HG02763 (cell line): ENCODE results near the gene PDE3A.

Source experiments
- ATAC-seq: cut with Tn5 transposase; IDR thresholded peaks from one replicate; pipeline ENCODE4 v1.9.1; 2021; ENCODE audit warnings: mild to moderate bottlenecking, moderate library complexity; ENCODE audit not compliant: unreplicated experiment

Gene PDE3A

DNA sequence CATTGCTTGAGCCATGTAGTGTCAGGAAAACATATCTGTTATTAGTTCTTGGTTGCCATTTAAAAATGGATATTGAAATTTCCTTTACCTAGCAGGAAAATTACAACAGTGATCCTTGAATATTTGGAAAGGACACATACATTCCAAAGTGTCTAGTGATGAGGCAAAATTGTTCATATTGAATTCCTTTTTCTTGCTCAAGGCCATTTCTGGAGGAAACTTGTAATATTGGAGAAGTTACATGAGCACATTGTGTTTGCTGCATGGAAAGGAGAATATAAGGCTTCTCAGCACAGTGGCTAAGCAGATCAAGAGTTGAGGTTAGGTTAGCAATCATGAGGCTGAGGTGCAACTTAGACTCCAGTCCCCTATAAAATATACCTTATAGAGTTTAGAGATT is 121.9 kb downstream of the PDE3A start:
- ATAC-seq, result no peak

DNA sequence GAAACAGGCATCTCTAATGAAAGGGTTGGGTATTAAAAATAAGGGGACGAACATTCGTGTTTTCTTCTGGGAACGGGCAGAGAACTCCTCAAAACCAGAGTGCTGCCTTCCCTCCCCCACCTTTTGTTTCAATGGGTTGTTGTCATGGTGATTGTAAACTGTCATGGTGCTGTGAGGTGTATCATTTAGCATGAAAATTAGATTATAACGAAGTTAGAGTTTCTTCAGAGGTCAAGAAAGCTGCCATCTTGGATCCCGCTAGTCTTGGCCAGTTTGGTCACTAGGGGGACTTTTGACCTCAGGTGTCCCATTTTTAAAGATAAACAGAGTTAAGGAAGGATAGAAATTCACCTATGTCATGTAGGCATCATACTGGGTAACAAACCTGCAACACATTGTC is 123.0 kb downstream of the PDE3A start:
- ATAC-seq, result no peak

DNA sequence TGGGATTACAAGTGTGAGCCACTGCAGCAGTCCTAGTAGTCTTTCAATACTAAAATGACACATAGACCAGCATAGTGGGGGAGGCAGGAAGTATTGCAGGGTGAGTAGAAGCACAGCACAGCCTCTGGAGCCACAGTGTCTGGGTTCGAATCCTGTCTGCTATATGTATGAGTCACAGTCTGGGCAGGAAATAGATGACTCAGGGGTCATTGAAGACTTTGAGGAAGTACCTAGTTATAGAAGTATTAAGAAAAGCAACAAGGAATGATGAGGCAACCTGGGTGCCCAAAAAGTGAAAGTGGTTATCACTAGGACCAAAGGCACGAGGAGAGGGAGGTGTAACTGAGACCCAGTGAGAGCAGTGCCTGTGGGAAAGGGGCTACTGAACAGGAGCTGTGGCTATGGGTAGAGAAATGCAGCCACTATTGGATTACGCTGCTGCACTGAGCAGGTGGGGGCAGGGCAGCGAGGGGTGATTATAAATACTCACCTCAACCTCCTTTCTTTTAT is 124.0 kb downstream of the PDE3A start:
- no peak for ATAC-seq

DNA sequence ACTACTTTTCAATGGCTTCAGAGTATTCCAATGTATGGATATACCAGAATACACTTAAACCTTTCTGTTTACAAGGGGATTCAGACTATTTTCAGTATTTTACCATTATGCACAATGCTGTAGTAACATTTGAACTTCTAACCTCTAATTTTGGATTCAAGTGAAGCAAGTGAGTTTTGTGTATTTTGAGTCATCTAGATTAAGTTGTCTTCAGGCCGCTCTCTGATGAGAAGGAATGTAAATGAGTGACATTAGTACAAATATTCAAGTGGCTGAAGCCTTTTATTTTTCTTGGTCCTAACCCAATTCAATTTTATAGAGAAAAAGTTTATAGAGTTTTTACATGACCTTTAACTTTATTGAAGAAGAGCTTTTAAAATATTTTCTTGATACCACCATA is 125.6 kb downstream of the PDE3A start:
- no peak for ATAC-seq

DNA sequence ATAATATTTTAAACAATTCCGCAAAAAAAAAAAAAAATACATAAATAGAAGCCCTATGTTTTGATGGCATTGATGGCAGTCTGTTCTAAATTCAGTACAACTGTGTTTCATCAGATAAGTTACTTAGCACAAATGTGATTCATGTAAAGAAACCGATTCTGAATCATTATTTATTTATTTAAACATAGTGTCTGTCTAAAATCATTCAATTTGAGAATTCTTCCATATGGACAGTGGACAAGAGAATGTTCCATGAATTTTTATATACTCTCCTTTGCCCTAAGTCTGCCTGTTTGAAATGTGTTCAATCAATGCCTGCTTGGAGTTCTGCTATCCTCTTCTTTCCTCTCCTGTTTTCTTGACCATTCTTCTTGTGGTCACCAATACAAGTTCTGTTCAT is 126.5 kb downstream of the PDE3A start:
- no peak for ATAC-seq

DNA sequence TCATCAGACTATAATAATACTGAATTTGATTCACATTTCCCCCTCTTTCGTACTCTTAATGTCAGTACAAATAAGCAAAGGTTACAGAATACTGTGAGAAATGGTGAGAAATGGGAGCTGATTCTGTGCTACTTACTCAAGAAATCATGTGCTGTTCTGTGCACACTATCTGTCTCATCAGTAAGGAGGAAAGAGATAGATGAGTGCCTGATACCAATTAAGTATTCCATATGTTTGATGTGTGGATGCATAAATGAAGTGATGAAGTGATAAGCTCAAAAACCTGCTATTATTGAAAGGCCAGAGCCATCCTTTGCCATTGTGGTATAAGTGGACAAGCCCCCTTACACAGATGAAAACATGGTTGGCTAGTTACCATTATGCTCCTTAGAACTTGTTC is 127.7 kb downstream of the PDE3A start:
- ATAC-seq, result no peak

DNA sequence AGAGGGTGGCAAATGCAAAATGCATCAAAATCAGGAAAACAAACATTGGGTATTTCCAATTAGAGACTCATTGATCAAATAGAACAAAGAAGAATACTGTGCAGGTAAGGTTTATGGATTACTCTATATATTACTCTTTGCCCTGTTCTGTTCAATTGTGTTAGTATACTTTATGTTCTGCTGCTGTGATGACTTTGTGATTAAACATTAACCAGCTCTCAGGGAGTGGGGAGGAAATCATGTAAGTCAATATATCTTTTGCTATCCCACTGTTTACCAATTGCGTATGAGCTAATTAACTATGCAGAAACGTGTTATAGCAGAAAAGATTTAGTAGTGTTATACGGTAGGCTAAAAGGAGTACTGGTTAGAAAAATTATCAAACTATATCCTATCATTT is 129.4 kb downstream of the PDE3A start:
- no peak for ATAC-seq

DNA sequence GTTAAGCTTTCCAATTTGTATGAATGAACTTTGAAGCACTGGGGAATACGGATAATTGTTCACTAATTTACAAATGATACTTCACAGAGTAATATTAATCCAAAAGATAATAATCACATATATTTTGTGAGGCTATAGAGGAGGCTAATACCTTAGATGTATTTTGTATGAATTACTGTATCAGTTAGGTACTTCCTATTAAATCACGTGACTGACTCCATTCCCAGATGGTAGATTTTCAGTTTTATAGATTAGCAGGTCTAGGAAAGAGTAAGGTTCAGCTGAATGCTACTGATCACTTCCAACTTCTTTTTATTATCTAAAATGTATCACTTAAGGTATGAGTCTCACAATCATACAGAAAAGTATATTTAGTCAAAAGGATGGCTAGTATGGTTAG is 133.6 kb downstream of the PDE3A start:
- ATAC-seq, result no peak

DNA sequence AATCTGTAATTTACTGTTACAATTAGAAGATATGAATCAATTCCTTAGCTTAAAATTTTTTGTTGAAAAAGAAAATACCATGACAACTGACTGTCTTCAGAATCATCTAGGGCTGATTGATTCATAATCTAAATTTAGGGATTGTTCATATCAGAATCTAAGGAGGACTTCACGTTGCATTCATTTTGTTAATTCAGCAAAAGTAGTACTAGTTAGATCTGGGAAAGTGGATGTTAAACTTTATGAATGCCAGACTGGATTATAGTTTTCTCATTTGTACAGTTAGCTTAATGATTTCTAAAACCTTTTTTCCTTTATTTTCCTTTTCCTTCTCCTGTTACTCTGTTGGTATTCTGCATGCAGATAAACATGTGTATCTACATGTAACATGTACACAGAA is 135.5 kb downstream of the PDE3A start:
- no peak for ATAC-seq

DNA sequence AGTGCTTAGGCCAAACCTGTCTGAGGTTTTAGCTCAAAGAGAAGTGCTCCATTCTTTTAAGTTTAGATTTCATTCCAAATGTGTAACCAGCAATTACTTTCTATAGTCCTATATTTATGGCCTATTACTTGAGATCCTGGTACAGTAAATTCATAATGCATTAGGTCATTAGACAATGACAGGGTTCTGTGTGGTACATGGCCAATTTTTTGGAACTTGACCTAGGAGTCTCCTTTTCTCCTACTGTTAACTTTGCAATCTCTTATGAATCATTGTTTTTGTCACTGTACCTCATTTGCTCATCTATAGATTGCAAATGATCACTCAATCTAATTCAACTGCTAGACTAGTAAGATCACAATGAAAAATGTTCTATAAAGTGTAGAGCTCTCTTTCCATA is 136.7 kb downstream of the PDE3A start:
- no peak for ATAC-seq

DNA sequence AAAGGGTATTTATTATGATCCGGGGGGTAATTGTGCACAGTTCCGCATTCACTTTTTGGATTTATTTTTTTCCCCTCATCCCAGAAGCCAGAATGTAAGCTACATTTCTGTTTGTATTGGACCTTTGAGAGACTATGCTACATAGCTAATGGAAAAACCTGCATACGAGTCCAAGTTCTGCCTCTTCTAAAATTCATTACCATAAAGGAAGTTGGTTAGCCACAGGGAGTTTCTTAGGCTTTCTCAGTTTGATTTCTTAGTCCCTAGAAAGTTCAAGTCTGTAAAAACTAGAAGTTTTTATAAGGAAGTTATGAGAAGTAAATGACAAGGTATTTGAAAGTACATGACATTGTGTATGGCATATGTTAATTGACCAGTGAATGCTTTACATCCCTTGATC is 138.7 kb downstream of the PDE3A start:
- no peak for ATAC-seq

DNA sequence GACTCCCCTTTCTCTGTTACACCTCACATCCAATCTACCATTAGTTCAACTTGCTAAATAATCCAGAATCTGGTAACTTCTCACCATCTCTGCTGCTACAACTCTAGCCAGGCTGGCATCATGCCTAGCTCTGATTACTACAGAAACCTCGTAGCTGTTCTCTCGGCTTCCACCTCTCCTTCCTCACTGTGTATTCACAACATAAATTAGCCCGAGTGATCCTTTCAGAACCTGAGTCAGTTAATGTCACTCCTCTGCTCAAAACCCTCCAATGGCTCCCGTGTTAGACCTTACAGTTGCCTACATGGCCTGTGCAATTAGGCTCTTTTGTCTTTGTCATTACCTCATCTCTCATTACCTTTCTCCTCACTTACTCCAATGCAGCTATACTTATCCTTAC is 139.4 kb downstream of the PDE3A start:
- ATAC-seq, result no peak

DNA sequence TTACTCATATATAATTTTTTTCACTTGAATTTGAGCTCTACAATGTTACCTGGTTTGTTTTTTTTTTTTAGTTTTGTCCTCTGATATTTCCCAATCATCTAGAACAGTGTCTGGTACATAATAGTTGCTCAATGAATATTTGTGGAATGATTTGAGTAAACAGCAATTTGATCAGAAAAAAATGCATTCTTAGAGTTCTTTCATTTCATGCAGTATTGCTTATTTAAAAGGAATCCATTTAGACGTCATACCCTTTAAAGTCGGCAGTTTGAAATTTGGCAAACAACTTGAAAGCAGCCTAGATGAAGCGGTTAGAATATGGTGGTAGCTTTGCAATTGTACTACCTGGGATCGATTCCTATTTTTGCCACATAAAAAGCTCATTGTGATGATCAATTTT is 140.0 kb downstream of the PDE3A start:
- no peak for ATAC-seq

DNA sequence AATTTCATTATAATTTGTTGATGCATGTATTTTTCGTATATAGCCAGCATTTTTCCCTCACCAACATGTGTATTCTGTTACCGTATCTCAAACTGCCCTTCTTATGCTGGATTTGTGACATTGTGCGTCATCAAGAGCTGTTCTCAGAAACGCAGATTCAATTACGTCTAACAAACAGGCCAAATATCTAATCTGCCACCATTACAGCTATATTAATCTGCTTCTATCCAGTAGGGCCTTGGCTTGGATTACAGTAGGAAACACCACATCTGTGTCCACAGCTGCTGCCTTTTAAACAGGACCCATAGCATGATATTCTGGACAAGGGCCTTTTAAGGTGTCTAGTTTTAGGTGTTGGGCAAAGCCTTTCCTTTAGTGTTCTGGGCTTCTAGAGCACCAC is 140.6 kb downstream of the PDE3A start:
- ATAC-seq, result no peak

DNA sequence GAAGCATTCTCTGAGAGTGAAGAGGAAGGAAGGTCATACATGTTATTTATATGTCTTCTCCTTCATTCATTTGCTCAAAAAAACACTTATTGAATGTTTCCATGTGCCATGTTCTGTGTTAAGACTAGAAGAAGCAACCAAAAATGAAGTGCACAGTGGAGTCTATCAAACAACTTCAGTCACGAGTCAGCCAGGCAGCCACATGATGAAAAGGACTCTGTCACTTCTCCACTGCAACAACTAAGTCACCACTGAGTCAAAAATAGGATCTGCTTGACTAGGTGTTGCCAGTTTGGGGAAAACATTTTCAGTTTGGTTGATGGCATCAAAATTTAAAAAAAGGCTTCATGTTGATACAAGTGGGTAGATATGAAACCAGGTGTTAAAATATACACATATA is 142.5 kb downstream of the PDE3A start:
- no peak for ATAC-seq

DNA sequence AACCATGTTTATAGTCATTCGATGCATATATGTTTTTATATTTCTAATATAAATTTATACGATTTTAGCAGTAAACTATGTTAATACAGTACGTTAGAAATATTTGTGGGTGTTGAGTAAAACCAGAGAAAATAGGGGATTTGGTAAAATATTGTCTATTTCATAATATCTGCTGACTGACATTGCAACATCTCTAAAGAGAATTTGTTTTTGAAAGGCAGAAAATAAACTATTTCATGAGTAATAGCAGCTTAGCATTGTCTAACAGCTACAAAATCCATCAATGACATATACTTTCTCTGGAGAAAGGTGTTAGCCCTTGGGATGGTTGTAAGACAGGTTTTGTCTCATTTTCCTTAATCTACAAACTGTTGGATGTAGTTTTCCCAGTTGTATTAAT is 144.9 kb downstream of the PDE3A start:
- no peak for ATAC-seq

DNA sequence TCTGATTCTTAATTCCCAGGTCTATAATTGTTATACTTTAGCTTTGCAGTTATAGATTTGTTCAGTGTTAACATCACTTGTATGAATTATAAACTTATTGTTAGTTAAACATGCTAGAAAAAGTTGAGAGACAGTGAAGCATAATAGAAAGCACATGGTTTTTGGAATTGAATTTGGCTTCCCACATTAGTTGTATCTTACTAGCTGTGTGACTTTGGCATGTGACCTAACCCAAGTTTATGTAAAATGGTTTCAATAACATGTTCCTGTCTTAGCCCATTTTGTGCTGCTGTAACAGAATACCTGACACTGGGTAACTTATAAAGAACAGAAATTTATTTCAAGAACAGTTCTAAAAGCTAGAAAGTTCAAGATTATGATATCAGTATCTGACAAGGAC is 146.3 kb downstream of the PDE3A start:
- no peak for ATAC-seq

DNA sequence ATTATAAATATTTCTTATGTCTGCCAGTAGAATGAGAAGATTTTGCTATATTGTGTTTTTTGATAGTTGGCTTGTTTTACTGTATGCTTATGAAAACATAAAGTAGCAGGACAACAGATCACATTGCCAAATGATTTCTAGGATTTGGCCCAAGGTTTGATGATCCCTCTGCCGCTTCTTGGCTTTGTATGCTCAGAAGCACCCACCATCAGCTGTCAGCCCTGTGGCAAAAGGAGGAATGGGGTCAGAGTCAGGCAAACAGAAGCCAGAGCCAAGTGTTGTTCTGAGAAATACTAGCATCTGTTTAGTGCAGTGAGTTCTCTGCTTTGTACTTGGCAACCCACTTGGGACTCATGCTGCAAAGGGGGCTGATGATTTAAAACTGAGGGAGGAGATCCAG is 152.2 kb downstream of the PDE3A start:
- no peak for ATAC-seq

DNA sequence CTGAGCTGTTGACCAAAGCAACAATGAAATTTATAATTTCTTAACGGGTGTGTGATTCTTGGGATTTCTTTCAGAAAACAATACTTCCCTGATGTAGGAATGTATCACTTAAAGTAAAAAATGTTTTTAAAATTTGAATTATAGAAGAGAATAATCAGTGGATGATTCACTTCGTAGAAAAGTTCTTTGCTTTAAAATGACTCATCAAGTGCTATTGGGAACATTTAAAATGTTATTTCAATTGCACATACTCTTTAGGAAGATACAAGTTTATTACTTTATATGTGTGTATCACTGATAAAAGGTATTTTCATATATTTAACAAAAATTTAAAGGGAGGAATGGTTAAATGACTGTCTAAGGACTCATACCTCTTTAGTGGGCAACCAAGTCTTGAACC is 155.3 kb downstream of the PDE3A start:
- no peak for ATAC-seq

DNA sequence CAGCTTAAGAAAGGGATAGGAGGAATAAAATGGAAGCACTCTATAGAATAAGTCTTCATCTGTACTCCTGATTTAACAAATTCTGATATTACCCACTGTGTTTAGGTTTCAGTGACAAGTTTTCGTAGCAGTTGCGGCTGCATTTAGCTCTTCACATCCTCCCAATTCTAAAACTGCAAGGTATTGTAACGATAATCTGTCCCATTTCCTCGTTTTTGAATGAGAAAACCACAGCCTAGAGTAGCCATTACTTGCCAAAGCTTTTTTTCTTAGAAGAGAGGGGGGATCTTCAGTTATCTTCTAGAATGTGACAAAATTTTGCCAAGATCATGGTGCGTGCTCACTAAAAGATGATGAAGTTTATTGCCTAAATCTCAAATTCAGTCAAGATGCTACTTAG is 155.8 kb downstream of the PDE3A start:
- ATAC-seq, result no peak

DNA sequence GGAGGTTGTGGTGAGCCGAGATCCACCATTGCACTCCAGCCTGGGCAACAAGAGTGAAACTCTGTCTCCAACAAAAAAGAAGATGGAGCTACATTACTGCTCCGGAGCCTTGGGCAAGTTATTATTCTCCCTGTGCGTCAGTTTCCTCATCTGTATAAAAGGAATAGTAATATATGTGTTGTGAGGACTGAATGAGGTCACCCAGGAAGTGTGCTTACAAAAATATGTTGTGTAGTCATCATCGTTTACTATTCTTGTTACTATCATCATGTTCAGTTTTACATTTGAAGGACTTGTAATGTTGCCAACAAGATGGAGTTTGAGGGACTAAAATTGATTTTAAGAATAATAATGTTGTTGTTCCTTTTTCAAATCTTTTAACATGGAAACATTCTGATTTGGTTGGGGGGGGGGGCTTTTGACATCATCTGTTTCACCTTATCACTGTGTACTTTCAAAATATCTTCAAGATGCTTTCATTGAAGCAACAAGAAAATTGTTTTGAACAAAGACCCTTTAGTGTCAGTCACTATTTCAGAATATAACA is 156.8 kb downstream of the PDE3A start:
- no peak for ATAC-seq

DNA sequence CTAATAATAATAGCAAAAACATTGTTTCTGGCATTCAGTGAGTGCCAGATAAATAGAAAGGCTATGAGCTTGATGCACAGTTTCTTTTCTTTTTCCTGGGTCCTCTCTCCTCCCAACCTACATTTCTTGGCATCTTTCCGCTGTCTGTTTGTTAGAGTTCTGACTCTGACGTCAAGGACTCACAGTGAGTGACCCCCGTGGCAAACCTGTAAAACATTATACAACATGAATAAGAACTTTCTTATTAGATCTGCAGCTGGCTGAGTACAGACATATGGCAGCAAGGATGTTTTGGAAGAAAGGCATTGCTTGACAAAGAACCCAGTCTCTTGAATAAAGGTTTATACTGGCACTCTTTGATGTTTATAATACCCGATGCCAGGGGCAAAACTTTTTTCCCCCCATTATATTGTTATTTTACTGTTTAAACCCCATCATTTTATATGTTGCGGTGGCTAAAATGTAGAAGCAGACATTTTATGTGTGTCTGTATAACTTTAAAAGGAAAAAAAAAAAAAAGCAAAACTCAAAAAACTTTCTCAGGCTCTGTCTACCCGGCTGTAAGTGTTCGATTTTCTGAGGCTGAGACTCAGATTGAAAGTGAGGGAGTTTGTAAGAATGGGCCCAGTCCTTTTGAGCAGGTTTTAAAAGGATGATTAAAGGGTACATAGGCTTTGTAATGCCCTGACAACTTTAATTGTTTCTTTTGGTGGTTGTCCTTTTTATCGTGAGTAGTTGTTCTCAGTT is 159.3 kb downstream of the PDE3A start:
- no peak for ATAC-seq

DNA sequence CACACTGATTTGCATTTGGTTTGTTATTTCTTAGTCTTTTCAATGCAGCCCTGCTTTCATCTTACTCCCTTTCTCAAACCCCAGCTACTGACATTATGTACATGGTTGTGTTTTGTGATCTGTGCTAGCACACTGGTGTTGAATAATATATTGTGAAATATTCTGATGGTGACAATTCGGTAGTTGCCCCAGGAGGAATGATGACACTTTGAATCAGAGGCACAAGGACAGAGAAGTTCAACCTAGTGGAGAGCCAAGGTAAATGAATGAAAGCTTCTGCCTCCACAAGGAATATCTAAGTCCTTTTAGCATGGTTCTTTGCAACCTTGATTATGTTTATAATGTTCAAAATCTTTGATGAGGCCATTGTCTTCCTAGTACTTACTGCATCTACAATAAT is 159.9 kb downstream of the PDE3A start:
- ATAC-seq, result no peak
